Activated CD4-positive, CD25-positive, alpha-beta regulatory T cell treated with anti-CD3 and anti-CD28 coated beads, Interleukin-2, amount 50 U/mL, for 24 hours (primary cell): ENCODE results near the gene CEND1.

ENCODE experiments used
- ATAC-seq, 2 donors: fragments of 150-1000 bp; cut with Tn5 transposase; one replicate each; pipeline ENCODE4 v1.10.0; 2021; ENCODE audit warnings: mild to moderate bottlenecking in 1 of 2, moderate library complexity in 1 of 2

Gene CEND1

GRCh38 chr11:777288-778255 is 12.3 kb downstream of the CEND1 start, which contains the start of gene GATD1:
TSS of gene GATD1 (minus strand) at chr11:777487. CDS start at chr11:777462, 25 bp downstream.
- peak; percentile 84 to 86 for ATAC-seq

DNA sequence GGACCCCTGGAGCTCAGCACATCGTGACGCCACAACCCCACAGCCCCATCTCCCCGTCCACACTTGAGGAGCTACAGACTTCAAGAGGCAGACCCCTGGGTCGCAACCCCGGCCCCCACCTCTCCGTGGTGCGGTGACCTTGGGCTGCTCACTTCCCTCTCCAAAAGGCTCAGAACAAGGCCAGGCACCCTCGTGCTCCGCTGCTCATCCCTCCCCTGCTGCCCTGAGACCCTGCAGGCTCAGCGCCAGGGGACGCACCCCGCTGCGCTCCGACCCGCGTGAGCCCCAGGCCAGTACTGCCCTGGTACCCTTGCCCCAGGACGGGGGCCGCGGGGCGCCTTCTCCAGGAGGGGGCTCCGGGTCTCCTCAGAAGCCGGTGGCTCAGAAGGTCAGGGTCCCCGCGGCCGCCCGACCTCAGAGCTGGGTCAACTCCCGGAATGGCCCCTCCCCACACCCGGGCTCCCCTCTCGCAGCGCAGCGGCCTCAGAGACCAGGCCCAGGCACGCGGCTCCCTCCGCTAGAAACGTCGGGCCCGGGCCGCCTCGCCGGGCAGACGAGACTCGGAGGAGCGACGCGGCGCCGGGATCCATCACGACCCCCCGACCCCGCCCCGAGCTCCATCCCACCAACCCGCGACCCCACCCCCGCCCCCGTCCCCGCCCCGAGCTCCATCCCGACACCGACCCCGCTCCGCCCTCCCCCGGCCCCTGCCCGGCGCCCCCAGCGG is 13.2 kb downstream of the CEND1 start:
- ATAC-seq: peak; percentile 41 to 55

DNA sequence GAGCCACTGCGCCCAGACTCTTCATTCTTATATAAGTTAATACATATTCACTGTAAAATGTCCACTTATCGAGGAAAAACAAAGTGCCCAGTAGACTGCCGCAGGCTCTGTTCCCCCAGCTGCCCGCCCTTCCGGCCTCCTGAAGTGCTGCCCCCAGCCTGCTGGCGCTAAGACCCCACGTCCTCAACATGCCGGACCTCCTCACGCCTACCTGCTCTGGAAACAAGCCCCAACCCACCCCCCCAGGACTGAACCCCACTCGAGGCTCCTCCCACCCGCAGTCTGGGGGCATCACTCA is 13.7 kb downstream of the CEND1 start:
- ATAC-seq: no peak

DNA sequence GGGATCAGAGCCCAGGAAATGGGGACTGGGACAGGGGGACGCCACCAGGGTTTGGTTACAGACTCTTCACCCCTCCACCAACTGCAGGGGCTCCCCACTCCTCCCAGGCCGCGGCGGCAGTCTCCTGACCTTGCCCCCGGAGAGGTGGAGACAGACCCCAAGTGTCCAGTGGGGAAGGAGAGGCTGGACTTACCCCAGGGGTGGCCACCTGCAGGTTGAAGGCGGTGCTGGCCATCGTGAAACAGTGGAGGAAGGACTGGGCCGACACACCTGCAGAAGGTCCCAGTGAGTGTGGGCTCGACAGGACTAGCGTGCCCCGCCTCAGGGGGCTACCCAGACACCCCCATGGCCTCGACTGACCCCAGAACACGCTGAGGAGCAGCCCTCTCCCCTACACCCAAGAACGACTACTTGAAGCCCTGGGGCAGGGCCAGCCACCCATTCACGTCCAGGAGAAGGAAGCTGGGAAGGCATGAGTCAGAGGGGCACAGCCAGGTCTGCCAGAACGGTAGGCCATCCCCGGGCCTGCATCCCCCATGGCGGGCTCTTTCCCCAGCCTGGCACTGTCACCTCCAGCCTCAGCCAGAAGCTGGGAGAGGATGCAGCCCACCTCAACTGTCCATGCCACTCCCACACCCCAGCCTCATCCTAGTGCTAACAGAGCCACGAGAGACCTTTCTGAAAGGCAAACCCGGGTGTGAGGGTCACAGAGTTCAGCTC is 14.9 kb downstream of the CEND1 start:
- no peak for ATAC-seq

DNA sequence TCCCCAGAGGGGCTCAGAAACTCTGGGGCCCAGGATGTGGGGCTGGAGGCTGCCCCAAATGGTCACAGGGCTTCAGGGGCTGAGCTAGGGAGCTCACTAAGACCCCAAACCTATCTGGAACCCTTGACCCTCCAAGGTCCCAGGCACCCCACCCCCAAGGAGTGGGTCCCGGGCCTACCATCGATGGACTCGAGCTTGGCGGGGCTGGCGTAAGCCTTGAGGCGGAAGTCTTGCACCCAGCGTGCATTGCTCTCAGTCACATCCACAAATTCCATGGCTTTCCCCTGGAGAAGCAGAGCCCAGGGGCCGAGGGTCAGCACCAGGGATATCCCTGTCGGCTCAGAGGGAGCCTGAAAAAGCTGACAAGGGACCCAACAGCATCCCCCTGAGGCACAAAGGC is 16.1 kb downstream of the CEND1 start:
- no peak for ATAC-seq

GRCh38 chr11:773425-773824 is 16.5 kb downstream of the CEND1 start:
- no peak for ATAC-seq

- ATAC-seq: no peak
These were observed 17.2 kb downstream of the CEND1 start for GRCh38 chr11:772429-773390.

DNA sequence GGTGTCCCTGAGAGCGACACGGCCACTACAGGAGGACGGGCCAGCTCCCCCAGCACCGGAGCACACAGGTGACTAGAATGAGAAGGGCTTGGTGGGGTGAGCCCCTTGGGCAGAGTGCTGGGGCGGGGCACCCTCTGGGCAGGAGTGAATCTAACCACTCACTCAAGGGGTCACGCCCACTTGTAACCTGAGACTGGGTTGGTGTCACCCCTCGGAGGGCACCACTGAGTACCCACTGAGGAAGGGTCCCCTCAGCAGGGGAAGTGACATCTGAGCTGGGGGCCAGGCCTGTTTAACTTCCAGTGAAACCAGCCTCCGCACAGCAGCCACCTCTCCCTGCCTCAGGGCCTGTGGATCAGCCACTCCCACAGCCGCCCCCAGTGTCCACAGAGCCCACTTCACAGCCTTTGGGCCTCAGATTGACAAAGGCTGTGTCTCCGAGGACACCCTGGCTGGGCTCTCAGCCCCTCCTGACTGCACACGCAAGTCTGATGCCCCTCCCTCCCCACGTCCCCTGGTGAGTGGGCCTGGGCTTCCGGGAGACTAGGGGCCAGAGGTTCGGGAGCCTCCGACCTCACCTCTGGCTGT is 18.2 kb downstream of the CEND1 start:
- ATAC-seq: no peak

DNA sequence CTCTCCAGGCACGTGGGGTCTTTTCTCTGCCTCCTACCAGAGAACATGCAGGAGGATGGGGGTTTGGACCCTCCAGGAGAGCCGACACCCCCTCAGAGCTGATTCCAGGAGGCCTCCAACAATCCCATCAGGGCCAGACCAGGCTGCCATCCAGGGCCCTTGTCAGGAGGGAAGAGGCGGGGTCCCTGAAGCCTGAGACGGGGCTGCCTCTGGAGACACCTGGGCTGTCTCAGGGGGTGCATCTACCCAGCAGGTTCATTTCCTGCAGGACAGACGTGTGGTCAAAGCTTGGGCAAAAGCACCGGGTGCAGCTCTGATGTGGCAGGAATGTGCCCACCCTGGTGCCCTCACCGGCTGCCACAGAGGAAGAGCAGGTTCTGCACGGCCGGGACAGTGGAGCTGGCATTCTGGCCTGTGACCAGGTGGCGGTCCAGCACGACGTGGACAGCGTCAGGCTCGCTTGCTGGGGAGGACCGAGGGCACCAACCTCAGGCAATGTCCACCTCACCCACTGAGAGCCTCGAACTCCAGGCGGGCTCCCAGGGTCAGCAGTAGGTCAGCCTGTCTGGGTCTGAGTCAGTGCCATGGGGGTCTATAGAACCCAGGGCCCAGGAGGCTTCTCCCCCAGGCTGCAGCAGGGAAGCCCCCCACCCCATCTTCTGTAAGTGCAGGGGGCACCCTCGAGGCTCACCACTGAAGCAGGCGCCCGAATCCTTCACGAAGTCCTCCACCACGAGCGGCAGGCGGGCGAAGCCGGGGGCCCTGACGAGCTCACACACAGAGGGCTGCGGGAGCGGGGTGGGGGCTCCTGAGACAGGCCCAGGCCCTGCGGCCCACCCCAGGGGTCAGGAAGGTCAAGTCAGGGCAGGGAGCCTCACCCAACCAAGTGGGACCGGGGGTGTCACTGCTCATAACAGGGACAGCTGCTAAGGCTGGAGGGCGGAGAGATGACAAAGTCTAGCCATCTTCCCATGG is 19.0 kb downstream of the CEND1 start:
- no peak for ATAC-seq

DNA sequence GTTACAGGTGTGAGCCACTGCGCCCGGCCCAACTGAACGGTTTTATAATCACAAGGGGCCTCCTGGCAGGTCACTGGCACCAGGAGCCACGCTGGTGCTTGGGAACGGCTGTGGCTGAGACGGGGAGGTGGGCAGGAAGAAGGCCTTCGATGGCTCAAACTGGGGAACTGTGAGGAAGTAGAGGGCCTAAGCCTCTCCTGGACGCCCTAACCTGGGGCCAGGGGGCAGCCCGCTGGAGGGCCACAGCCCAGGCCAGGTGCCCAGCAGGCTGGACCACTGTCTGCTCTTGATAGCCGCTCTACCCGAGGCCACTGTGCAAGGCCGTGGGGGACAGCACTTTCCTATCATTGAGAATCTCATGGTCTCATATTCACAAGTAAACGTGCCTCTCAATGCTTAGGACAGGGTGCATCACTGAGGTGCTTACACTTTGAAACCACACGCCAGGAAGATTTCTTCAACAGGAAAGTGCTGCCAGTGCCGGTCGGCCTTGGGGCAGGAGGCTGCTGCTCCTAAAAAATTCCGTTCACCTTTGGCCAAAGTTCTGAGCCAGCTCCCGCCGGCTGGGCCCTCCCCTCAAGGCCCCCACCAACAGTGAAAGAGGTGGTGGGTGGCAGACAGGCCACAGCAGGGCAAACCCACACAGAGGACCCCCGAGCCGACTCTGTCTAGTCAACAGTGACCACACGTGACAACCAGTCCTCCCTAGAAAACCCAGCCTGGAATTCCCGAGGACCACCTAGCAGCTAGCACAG is 19.8 kb downstream of the CEND1 start:
- ATAC-seq: no peak

DNA sequence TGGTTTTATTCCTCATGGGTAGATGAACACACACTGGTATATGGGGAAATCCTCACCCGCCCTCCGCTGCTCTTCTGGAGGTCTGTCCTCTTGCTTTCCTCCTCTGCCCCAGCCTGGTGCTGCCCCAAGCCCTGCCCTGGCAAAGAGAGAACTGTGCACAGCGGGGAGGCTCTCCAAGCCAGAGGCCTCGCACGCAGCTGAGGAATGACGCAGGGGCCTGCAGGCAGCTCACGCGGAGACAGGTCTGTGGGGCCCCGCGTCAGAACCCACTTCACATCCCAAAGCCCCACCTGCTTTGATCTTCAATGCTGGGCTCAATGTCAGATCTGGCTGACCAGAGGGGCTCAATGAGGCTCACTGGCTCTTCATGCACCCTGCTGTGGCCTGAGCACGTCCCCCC is 22.7 kb downstream of the CEND1 start:
- no peak for ATAC-seq

GRCh38 chr11:766936-767210 is 23.0 kb downstream of the CEND1 start:
- ATAC-seq: no peak

DNA sequence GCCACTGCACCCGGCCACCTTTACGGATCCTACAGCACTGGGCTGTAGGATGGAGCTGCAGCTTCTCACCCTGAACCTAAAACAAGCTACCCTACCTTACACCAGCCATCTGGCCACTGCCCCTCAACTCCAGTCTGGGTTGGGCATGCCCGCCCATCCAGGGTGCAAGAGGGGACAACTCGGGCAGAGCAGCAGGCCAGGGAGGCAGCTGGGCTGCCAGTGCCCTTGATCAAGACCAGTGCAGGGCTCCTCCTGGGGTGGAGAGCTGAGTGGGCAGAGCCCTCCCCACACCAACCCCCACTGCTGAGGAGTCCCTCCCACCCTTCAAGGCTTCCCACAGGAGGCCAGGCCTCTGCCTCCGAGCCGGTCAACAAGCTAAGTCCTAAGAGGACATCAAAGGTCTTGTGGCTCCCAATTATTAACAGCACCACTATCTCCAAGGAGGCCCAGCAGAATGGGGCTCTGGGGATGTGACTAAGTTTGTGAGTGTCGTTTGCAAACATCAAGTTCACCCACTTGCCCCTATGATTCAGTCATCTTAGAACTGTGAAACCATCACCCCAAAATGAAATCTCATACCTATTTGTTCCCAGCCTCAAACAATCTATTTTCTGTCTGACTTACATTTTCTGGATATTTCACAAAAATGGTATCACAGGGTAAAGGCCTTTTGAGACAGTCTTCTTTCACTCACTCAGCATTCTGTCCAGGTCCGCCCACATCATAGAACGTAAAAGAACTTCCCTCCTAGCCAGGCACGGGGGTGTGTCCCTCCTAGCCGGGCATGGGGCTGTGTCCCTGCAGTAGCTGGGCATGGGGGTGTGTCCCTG is 23.6 kb downstream of the CEND1 start:
- ATAC-seq: peak in 1 of 2 donors; percentile 44

- no peak for ATAC-seq
These were observed 24.1 kb downstream of the CEND1 start for GRCh38 chr11:765802-766091.

DNA sequence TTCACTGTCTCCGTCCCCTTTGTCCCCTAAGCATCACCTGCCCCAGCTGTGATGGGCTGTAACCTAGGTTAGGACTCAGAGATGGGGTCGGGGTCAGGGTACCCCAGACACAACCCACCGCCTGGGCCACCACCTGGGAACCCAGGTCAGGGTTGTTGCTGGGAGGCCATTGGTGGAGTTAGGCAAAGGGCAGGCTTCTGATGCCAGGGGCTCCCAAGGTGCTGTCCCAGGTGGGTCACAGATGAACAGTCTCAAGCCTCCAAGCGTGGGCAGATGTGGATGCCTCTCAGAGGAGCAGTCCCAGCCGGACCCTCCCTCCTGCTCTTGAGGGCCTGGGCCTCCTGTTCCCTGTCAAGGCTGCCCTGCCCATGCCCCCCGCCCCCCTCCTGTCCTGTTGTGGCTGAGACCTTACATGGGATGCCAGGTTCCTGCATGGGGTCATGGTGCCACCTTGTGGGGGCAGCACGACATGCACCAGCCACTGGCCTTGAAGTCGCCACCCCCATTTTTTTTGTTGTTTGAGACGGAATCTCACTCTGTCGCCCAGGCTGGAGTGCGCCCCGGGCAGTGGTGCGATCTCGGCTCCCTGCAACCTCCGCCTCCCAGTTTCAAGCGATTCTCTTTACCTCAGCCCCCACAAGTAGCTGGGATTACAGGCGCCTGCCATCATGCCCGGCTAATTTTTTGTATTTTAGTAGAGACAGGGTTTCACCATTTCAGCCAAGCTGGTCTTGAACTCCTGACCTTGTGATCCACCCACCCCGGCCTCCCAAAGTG is 24.7 kb downstream of the CEND1 start:
- peak; percentile 48 to 49 for ATAC-seq

DNA sequence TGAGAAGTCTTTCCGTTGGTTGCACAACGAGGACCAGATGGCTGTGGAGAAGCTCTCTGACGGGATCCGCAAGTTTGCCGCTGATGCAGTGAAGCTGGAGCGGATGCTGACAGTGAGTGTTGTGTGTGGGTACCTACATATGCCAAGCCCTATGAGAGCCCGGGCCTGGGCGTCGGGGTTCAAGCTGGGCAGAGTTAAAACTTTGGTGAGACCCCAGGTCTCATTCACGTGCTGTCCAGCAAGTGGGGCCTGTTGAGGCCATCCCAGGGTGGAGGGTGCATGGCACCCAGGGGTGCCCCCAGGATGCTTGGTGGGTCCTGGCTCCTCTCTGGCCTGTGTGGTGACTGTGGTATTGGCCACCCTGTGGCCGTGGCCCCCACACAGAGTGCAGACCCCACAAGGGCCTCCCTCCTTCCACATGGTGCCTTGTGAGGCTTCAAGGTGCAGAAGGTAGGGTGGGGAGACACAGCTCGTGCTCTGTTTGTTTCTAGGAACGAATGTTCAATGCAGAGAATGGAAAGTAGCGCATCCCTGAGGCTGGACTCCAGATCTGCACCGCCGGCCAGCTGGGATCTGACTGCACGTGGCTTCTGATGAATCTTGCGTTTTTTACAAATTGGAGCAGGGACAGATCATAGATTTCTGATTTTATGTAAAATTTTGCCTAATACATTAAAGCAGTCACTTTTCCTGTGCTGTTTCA is 25.4 kb downstream of the CEND1 start:
- no peak for ATAC-seq

- no peak for ATAC-seq
These were observed 26.2 kb downstream of the CEND1 start for GRCh38 chr11:763549-764321.
